GM19240 (cell line): ENCODE measurements around the gene NOX5.
"Not testable (repeated sequence)": the region's sequence is repeated elsewhere in the genome, so short reads cannot be mapped to it uniquely, and the experiment has no call there.

ENCODE experiments used
- DNase-seq: peaks from one replicate; pipeline ENCODE4 v3.0.0; 2011; ENCODE audit warnings: low spot score; ENCODE audit not compliant: insufficient read length

Gene NOX5, protein sequence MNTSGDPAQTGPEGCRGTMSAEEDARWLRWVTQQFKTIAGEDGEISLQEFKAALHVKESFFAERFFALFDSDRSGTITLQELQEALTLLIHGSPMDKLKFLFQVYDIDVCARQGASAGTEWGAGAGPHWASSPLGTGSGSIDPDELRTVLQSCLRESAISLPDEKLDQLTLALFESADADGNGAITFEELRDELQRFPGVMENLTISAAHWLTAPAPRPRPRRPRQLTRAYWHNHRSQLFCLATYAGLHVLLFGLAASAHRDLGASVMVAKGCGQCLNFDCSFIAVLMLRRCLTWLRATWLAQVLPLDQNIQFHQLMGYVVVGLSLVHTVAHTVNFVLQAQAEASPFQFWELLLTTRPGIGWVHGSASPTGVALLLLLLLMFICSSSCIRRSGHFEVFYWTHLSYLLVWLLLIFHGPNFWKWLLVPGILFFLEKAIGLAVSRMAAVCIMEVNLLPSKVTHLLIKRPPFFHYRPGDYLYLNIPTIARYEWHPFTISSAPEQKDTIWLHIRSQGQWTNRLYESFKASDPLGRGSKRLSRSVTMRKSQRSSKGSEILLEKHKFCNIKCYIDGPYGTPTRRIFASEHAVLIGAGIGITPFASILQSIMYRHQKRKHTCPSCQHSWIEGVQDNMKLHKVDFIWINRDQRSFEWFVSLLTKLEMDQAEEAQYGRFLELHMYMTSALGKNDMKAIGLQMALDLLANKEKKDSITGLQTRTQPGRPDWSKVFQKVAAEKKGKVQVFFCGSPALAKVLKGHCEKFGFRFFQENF

GRCh38 chr15:69014454-69014853 lies at the start of gene NOX5:
Gene NOX5 (plus strand): TSS chr15:69014695. CDS start chr15:69014736, 41 bp downstream.
- DNase-seq, result no peak

DNA sequence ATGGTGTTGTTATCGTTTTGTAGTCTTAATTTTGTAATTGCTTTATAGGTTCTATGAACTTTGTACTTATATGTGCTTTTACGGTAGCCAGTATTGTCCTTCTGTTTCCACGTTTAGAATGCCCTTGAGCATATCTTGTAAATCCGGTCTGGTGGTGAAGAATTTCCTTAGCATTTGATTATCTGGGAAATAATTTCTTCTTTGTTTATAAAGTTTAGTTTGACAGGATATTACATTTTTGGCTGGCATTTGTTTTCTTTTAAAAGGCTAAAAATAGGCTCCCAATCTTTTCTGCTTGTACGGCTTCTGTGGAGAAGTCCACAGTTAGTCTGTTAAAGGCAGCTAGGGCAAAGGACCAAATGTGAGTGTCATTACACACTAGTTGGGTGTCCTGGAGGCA lies 47.5 kb upstream of the NOX5 start:
- no peak for DNase-seq

- no peak for DNase-seq
Measured at GRCh38 chr15:68967948-68968347, 46.5 kb upstream of the NOX5 start.

DNA sequence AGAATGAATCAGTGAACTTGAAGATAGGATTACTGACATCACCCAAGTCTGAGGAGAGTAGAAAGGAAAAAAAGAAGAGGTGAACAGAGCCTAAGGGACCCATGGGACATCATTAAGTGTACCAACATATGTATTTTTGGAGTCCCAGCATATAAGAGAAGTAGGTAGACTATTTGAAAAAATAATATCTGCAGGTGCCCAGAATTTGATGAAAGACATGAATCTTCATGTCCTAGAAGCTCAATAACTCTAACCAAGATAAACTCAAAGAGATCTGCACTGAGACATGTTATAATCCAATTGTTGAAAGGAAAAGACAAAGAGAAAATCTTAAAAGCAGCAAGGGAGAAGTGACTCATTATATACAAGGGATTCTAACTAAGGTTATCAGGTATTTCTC lies 45.2 kb upstream of the NOX5 start:
- DNase-seq, result no peak

DNA sequence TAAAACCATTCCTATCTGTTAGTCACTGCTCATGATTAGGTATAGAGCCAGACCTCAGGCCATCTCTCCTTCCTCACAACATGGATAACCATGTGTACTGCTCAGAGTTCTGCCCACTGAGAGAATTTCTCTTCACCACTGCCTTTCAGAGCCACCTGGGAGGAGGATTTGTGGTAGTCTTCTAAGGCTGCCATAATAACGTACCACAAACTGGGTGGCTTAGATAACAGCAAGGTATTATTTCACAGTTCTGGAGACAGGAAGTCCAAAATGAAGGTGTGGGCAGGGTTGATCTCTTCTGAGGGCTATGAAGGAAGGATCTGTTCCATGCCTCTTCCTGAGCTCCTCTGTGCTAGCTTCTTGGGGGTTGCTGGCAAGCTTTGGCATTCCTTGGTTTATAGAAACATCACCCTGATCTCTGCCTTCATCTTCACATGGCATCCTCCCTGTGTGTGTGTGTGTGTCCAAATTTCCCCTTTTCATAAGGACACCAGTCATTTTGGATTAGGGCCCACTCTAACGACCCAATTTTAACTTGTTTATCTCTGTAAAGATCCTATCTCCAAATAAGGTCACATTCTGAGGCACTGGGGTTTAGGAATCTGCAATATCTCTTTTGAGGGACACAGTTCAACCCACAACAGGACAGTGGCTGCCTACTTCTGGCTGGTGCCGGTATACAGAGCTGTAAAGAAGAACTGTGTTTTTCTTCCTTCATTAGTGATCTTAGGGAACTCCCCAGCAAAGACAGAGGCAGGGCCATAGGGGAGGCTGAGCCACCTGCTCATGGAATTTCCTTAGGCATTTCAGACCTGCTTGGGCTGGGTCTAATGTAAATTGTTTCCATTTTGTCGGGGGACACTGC lies 42.1 kb upstream of the NOX5 start:
- no peak for DNase-seq

DNA sequence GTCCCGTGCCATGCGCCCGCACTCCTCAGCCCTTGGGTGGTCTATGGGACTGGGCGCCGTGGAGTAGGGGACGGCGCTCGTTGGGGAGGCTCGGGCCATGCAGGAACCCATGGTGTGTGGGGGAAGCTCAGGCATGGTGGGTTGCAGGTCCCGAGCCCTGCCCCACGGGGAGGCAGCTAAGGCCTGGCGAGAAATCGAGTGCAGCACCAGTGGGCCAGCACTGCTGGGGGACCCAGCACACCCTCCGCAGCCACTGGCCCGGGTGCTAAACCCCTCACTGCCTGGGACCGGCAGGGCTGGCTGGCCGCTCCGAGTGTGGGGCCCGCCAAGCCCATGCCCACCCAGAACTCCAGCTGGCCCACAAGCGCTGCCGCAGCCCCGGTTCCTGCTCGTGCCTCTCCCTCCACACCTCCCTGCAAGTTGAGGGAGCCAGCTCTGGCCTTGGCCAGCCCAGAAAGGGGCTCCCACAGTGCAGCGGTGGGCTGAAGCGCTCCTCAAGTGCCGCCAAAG lies 38.8 kb upstream of the NOX5 start:
- DNase-seq, result not testable (repeated sequence)

DNA sequence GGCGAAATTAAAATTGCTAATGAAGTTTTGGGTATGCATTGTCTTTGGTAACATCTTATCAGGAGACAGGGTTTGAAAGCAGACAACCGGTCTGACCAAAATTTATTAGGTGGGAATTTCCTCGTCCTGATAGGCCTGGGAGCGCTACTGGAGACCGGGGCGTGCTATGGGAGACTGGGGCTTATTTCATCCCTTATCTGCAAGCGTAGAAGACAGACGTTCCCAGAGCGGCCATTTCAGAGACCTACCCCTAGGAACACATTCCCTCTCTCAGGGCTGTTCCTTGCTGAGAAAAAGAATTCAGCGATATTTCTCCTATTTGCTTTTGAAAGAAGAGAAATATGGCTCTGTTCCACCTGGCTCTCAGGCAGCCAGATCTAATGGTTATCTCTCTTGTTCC lies 37.1 kb upstream of the NOX5 start:
- not testable (repeated sequence) for DNase-seq

GRCh38 chr15:68979006-68979405 lies 35.5 kb upstream of the NOX5 start:
- no peak for DNase-seq

GRCh38 chr15:68979816-68980215 lies 34.7 kb upstream of the NOX5 start:
- no peak for DNase-seq

DNA sequence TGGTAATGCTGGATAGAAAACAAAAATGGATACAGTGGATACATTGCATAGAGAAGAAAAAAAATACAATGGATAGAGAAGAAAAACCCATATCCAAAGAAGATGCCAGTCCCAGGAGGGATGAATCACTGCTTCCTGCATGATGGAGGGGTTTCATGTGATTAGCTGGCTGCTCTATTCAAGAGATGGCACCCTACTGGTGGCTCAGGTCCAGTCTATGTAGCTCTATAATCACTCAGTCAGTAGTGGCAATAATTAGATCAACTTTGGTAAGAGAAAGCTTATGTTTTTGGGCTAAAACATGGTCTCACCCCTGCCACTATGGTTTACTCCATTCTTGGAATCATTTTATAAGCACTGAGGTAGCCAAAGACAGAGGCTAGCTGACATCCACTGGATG lies 33.7 kb upstream of the NOX5 start:
- DNase-seq, result no peak

DNA sequence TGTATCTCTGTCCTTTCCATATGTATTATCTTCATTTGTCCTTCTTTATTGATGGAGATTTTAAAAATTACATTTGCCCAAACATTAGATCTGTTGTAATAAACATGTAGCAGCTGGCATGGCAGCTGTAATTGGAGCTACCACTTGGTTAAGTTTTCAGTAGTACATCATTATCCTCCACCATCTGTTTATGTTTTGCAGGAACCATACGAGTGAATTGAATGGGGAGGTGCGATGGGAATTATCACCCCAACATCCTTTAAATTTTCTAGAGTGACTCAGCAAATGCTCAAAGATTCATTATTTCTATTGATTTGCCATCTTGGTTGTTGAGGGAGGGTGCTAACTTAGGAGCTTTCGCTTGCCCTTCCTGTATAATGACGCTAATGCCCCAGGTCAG lies 32.6 kb upstream of the NOX5 start:
- DNase-seq, result no peak

DNA sequence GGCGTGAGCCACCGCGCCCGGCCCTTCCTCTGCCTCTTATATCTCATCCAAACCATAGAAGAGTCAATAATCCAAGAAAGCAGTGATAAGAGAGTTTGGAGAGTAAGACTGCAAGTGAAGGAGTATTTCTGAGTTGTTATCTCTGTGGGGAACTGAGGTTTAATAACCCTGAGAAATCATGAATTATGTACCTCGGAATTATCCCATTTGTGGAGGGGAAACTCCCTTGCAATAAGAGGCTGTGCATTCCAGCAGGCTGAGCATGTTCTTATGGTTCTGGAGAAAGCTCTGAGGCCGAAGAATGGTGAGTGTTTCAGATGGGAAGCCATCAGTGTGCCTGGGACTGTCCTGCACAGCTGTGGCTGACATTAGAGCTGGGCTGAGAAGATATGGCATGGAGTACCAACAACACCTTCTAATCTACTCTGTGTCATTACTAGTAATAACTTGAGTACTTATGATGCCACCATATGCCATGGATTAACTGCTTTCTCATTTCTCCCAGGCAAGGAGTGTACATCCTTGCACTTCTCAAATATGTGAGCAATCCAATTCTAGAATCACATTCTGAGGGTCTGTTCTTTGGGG lies 31.4 kb upstream of the NOX5 start:
- no peak for DNase-seq

- no peak for DNase-seq
Measured at GRCh38 chr15:68983961-68984481, 30.5 kb upstream of the NOX5 start.

DNA sequence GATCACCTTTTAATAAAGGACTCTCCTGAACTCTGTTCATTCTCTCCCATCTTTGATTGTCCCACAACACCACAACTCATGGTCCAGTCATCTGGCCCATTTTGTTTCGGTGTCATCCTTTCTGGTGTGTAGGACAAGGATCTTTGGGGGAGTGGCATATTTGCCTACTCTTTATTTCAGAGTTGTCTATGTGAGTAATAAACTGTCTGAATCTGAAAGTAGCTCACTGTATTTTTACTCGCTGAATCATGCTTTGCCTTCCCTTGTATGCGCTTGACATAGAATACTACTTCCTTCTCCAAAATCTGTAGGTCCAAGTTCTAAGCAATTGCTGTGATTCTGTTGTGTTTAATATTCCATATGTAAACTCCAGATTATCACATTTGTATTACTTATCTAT lies 29.9 kb upstream of the NOX5 start:
- no peak for DNase-seq

GRCh38 chr15:68985361-68985891 lies 29.1 kb upstream of the NOX5 start:
- DNase-seq, result no peak

DNA sequence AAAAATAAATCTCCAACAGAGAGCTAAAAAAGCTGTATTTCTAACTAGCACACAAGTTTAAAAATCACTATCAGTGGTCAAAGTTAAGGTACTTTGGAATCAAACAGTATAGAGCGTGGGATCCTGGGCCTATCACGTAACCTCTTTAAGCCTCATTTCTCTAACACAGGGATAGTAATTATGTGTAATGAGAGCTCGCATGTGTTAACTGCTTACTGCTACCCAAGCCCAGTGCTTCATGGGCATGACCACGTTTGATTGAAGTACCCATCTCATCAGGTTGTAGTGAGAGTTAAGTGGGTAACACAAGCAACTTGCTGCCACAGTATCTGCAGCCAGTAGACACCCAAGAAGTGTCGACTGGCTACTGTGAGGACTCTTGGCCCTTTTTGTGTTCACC lies 28.2 kb upstream of the NOX5 start:
- no peak for DNase-seq

GRCh38 chr15:68987120-68987519 lies 27.4 kb upstream of the NOX5 start:
- no peak for DNase-seq

DNA sequence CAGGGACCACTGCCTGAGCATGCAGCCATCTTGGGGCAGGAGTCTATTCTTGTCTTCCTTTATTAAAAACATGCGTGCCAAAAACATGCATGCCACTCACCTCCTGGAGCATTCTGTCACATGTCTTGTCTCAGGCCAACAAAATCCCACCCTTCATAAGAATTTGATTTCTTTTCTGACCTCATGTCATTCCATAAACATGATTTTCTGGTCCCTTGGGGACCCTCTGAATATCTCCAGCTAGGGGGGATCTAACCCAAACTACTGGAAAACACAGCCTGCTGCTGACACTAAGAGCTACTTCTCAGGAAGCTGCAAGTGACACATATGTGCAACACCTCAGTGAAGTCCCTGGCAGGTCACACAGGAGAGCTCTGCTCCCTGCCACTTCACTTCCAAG lies 26.8 kb upstream of the NOX5 start:
- DNase-seq, result no peak

DNA sequence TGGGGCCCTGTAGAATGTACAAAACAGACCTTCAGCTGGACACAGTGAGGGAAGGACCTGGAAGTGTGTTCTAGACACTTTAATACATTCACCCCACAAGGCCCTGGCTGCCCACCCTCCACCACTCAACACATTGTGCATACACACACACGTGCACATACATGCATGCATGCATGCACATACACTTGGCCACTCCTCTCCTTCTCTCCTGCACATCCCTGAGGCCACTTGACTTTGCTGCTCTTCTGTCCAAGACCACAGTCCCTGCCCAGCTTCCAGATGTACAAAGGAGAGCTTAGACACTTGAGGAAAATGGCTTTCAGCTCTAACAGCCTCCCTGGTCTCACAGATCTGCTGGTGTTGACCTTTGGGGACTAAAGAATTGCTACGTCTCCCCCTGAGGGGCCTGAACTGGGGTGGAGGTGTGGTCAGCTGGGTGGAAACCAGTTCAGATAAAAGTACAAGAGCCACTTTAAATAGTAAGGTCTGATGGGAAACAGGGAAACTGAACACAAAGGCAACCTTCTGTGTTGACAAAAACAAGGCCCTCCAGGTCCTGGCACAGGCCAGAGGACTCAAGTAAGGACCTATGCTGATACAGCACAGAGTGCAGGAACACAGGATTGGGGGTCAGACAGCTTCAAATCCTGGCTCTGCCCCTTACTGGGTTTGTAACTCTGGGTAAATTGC lies 24.8 kb upstream of the NOX5 start:
- no peak for DNase-seq
